Measurements from ENCODE around the gene SESN3. TPM values are rescaled to one million over a fixed set of nuclear protein-coding genes. Genes with fewer than 3 reads are reported as not detected.

The SESN3 gene
- total RNA-seq, 2 experiments from 2014 or later: 29.1 to 31.5 TPM

GRCh38 chr11:95163106-95163505 lies 67.9 kb downstream of the SESN3 start:
- ChIA-PET CTCF (interaction anchor here (0.9 to 14.7 kb wide), 4 partner anchors 8 to 541 kb away, joined by 3 to 362 read pairs (median 12); no protein-coding TSS in a partner anchor), POLR2A (no interaction called here)
- no peak overlapping the region for H3K4me3 Mint-ChIP-seq
- ATAC-seq (no peak), DNase-seq (no peak)
- H3K27ac Mint-ChIP-seq: no peak overlapping the region
- H3K9me3 Mint-ChIP-seq (ENCODE audit: insufficient read depth): no peaks in the 10 kb centered on the region
- H3K27me3 Mint-ChIP-seq (ENCODE audit: low read depth): no peaks in the 10 kb centered on the region
- H3K36me3 Mint-ChIP-seq (ENCODE audit: low read depth): peaks cover 10% of the 10 kb centered on the region
- H3K4me1 Mint-ChIP-seq (ENCODE audit: low read depth): peaks cover 18% of the 10 kb centered on the region

DNA sequence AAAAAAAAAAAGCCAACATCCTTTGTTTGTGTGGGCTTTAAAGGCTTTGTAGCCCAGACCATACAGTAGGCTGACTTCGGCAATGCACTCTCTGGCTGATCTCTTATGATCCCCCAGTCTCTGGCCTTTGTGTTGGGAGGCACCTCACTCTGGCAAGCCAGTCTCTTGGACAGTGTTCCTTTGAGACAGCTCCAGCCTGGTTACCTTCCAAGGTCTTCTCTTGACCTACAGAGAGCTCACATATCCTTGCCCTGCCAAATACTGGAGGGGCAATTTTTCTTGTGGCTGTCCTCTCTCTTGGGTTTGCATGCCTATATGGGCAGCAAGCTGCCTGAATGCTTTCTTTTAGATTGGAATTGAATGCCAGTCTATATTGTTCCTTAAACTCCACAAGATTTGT lies 69.8 kb downstream of the SESN3 start:
- DNase-seq (no peak), ATAC-seq (no peak)
- H3K4me3 Mint-ChIP-seq: no peak overlapping the region
- no peaks in the 10 kb centered on the region for H3K9me3 Mint-ChIP-seq (ENCODE audit: insufficient read depth)
- peaks cover 27% of the 10 kb centered on the region for H3K4me1 Mint-ChIP-seq (ENCODE audit: low read depth)
- peaks cover 10% of the 10 kb centered on the region for H3K36me3 Mint-ChIP-seq (ENCODE audit: low read depth)
- H3K27ac Mint-ChIP-seq: no peak overlapping the region
- no peaks in the 10 kb centered on the region for H3K27me3 Mint-ChIP-seq (ENCODE audit: low read depth)
- ChIA-PET POLR2A (no interaction called here), CTCF (interaction anchor here (3.4 to 14.7 kb wide), 3 partner anchors 9 to 599 kb away, joined by 11 to 362 read pairs (median 294); no protein-coding TSS in a partner anchor)

- Mint-ChIP-seq H3K9me3 (ENCODE audit: insufficient read depth) (no peaks in the 10 kb centered on the region), H3K36me3 (ENCODE audit: low read depth) (peaks cover 5% of the 10 kb centered on the region), H3K27me3 (ENCODE audit: low read depth) (no peaks in the 10 kb centered on the region), H3K27ac (peak overlapping the region; percentile 44), H3K4me1 (ENCODE audit: low read depth) (peaks cover 29% of the 10 kb centered on the region), H3K4me3 (no peak overlapping the region)
- ATAC-seq: peak; percentile 34
- DNase-seq: no peak
- ChIA-PET POLR2A (interaction anchor here (1.0 kb wide), 1 partner anchor 632 kb away, joined by 3 read pairs; the partner anchor contains the start of gene FAM76B), CTCF (interaction anchor here (1.1 to 14.7 kb wide), 7 partner anchors 21 to 633 kb away, joined by 3 to 362 read pairs (median 6); partner anchors contain the start of gene SESN3)
These were observed 73.2 kb downstream of the SESN3 start for GRCh38 chr11:95157824-95158223.

DNA sequence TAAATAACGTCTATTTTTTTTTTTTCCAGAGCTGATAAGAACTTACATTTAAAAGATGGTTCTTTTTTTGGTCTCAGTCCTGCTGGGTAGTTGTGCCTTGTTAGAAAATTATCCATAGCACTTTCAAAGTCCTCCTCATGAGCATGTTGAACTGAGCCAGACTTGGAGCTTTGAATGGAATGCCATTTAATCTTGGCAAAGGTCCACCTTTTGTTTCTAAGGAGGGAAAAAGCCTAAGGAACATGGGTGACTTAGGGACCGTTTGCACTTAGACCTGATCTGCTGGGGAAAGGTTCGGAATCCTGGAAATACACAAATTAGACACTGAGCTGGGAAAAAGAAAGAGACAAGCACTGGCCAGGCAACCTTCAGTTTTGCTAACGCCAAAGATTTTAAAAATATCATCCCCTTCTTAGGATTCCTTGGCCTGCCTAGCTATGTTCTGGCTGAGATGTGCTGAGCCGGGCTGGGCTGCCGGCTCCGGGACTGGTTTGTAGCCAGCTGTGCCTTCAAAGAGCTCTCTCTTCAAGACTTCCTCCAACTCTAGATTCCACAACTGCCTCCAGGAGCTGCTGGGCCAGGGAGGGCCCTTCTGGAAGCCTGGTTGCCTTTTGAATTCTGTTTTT lies 74.0 kb downstream of the SESN3 start:
- DNase-seq (no peak), ATAC-seq (no peak)
- POLR2A ChIA-PET: interaction anchor here (1.0 kb wide), 1 partner anchor 633 kb away, joined by 3 read pairs; the partner anchor contains the start of gene FAM76B
- Mint-ChIP-seq H3K4me1 (ENCODE audit: low read depth) (peaks cover 33% of the 10 kb centered on the region), H3K27ac (no peak overlapping the region), H3K36me3 (ENCODE audit: low read depth) (peaks cover 5% of the 10 kb centered on the region), H3K9me3 (ENCODE audit: insufficient read depth) (no peaks in the 10 kb centered on the region), H3K4me3 (no peak overlapping the region), H3K27me3 (ENCODE audit: low read depth) (no peaks in the 10 kb centered on the region)
- CTCF ChIA-PET: interaction anchor here (0.6 to 14.7 kb wide), 9 partner anchors 20 to 634 kb away, joined by 3 to 362 read pairs (median 4); partner anchors contain the start of genes ENDOD1 and SESN3

DNA sequence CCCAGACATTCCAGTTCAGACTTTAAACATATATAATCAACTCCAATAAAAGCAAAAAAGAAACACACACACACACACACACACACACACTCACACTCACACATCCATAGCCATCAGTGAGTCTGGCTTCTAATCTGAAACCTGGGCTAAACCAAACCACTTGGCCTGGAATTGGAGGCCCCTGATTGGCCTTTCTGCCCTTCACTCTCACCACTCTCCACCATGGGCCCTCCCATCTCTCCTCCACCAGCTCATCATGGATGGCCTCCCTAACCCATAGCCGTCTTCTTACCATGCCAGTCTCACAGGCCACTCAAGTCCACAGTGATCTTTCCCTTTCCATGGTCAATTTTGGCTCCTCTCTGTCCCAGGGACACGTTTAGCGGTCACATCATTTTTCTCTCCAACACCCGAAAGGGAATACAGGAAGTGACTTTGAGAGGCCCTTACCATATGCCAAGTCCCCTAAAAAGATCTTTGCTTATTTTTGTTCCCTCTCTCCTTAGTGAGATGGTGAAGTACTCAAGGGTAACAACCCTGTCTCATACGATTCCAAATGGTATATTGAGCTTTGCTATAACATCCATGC lies 74.8 kb downstream of the SESN3 start:
- Mint-ChIP-seq H3K4me1 (ENCODE audit: low read depth) (peaks cover 38% of the 10 kb centered on the region), H3K4me3 (no peak overlapping the region)

GRCh38 chr11:95155385-95155784 lies 75.6 kb downstream of the SESN3 start:
- Mint-ChIP-seq H3K36me3 (ENCODE audit: low read depth) (no peaks in the 10 kb centered on the region), H3K4me3 (no peak overlapping the region), H3K9me3 (ENCODE audit: insufficient read depth) (no peaks in the 10 kb centered on the region), H3K4me1 (ENCODE audit: low read depth) (peaks cover 38% of the 10 kb centered on the region), H3K27ac (no peak overlapping the region), H3K27me3 (ENCODE audit: low read depth) (no peaks in the 10 kb centered on the region)
- ChIA-PET CTCF (interaction anchor here (0.8 to 14.7 kb wide), 29 partner anchors 8 to 1239 kb away, joined by 3 to 362 read pairs (median 4); partner anchors contain the start of genes CEP57, ENDOD1, FAM76B and SESN3), POLR2A (interaction anchor here (0.6 to 5.8 kb wide), 4 partner anchors 11 to 634 kb away, joined by 3 to 37 read pairs (median 3); partner anchors contain the start of genes CEP57 and FAM76B)
- no peak for ATAC-seq
- DNase-seq: no peak

More for the DNA sequence above, 74.8 kb downstream of the SESN3 start:
- no peak for DNase-seq
- no peak for ATAC-seq
- no peak overlapping the region for H3K27ac Mint-ChIP-seq
- peaks cover under 1% of the 10 kb centered on the region for H3K36me3 Mint-ChIP-seq (ENCODE audit: low read depth)
- H3K27me3 Mint-ChIP-seq (ENCODE audit: low read depth): no peaks in the 10 kb centered on the region
- CTCF ChIA-PET: interaction anchor here (1.5 to 14.7 kb wide), 9 partner anchors 33 to 633 kb away, joined by 4 to 362 read pairs (median 72); partner anchors contain the start of genes CEP57, ENDOD1, FAM76B and SESN3
- H3K9me3 Mint-ChIP-seq (ENCODE audit: insufficient read depth): no peaks in the 10 kb centered on the region
- POLR2A ChIA-PET: interaction anchor here (0.6 kb wide), 1 partner anchor 553 kb away, joined by 3 read pairs; no protein-coding TSS in a partner anchor

DNA sequence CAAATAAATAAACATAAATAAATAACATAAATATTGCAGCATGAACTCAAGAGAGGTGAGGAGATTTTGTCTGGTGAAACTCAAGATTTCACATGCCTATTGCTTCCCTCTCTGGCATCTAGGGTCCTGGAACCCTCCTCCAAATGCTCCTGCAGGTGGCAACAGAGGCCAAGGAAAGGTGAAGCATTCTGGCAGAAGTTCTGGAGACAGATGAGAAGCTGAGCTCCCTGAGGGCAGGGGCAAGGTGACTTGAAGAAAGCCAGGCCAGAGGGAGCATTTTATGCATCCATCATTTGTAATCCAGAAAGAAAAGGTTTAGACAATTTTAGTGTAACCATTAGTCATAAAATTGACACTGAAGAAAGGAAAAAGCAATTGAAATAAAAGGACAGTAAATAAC lies 76.5 kb downstream of the SESN3 start:
- Mint-ChIP-seq H3K36me3 (ENCODE audit: low read depth) (no peaks in the 10 kb centered on the region), H3K9me3 (ENCODE audit: insufficient read depth) (no peaks in the 10 kb centered on the region), H3K27ac (no peak overlapping the region), H3K27me3 (ENCODE audit: low read depth) (no peaks in the 10 kb centered on the region), H3K4me3 (no peak overlapping the region), H3K4me1 (ENCODE audit: low read depth) (peaks cover 41% of the 10 kb centered on the region)
- CTCF ChIA-PET: interaction anchor here (0.7 to 14.7 kb wide), 37 partner anchors 9 to 1270 kb away, joined by 3 to 362 read pairs (median 4); partner anchors contain the start of genes CEP57, ENDOD1, FAM76B and SESN3
- POLR2A ChIA-PET: interaction anchor here (0.6 to 5.8 kb wide), 6 partner anchors 12 to 635 kb away, joined by 3 to 37 read pairs (median 3); partner anchors contain the start of genes CEP57 and FAM76B
- DNase-seq (peak; percentile 78), ATAC-seq (no peak)

DNA sequence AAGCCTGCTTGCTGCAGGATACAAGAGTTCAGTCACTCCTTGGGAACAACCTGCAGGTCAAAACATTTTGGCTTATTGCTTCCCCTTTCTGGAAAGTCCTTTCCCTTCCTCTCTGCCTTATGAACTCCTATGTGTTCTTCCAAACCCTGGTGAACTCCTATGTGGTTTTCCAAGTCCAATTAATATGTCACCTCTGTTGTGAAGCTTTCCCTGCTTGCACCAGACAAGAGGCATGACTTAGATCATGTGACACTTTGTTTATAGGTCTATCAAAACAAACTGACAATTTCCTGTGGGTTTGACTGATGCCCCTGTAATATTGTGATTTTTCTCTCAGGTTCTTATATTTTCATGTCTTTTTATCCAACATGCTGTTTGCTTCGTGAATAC lies 77.2 kb downstream of the SESN3 start:
- peak overlapping the region; percentile 82 for H3K4me3 Mint-ChIP-seq
- no peaks in the 10 kb centered on the region for H3K36me3 Mint-ChIP-seq (ENCODE audit: low read depth)
- peaks cover 3% of the 10 kb centered on the region for H3K27me3 Mint-ChIP-seq (ENCODE audit: low read depth)
- H3K27ac Mint-ChIP-seq: peak overlapping the region; percentile 90
- H3K4me1 Mint-ChIP-seq (ENCODE audit: low read depth): peaks cover 41% of the 10 kb centered on the region
- DNase-seq (no peak), ATAC-seq (no peak)
- no peaks in the 10 kb centered on the region for H3K9me3 Mint-ChIP-seq (ENCODE audit: insufficient read depth)
- ChIA-PET CTCF (interaction anchor here (1.1 to 14.7 kb wide), 29 partner anchors 10 to 1271 kb away, joined by 3 to 362 read pairs (median 5); partner anchors contain the start of genes CEP57, ENDOD1, FAM76B and SESN3), POLR2A (interaction anchor here (0.6 to 5.8 kb wide), 5 partner anchors 78 to 636 kb away, joined by 3 to 37 read pairs (median 3); partner anchors contain the start of genes CEP57 and FAM76B)

DNA sequence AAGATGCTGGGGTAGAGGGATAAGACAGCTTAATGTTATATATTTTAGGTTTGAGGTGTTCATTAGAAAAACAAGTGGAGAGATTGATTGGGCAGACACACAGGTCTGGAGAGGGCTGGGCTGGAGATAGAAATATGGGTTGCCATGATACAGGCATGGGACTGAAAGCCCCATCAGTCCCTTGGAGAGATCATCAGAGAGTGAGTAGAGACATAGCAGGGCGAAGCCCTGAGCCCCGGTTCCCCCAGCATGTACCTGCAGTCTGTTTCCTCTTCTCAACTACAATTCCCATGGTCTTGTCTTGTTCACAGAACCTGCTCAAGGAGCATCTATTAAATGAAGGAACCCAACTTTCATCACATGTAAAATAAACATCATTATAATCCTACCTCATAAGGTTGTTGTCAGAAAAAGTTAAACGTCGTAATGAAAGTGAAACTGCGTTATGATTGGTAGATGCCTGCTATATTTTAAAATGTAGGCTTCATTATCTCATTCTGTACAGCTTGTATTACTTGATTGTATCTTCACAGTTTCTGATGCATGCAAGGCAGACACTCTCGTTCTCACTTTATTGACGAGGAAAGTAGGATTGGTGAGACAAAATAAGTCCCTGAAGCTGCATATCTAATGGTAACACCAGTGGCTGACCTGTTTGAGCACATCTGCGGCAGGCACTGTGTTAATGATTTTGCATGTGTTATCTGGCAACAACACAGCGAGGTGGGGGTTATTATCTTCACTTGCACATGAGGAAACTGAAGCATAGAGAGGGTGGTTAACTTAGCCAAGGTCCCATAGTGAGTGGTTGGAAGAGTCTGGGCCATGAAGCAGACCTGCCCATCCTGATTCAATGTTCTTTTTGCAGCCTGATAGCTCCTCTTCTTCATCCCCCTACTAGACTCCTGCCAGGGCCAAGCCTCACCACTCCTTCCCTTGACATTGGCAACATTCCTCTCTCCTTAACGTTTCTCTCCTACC lies 77.8 kb downstream of the SESN3 start:
- H3K27ac Mint-ChIP-seq: peak overlapping the region; percentile 90
- peak overlapping the region; percentile 82 for H3K4me3 Mint-ChIP-seq
- no peak for ATAC-seq
- H3K36me3 Mint-ChIP-seq (ENCODE audit: low read depth): no peaks in the 10 kb centered on the region
- ChIA-PET CTCF (interaction anchor here (0.6 to 14.7 kb wide), 36 partner anchors 9 to 1272 kb away, joined by 3 to 362 read pairs (median 6); partner anchors contain the start of genes CEP57, CWC15, ENDOD1 and FAM76B), POLR2A (interaction anchor here (0.6 to 5.8 kb wide), 6 partner anchors 78 to 637 kb away, joined by 3 to 37 read pairs (median 6); partner anchors contain the start of genes CEP57, FAM76B, SESN3 and SRSF8)
- H3K9me3 Mint-ChIP-seq (ENCODE audit: insufficient read depth): no peaks in the 10 kb centered on the region
- peaks cover 38% of the 10 kb centered on the region for H3K4me1 Mint-ChIP-seq (ENCODE audit: low read depth)
- H3K27me3 Mint-ChIP-seq (ENCODE audit: low read depth): peaks cover 3% of the 10 kb centered on the region
- DNase-seq: peak; percentile 46

DNA sequence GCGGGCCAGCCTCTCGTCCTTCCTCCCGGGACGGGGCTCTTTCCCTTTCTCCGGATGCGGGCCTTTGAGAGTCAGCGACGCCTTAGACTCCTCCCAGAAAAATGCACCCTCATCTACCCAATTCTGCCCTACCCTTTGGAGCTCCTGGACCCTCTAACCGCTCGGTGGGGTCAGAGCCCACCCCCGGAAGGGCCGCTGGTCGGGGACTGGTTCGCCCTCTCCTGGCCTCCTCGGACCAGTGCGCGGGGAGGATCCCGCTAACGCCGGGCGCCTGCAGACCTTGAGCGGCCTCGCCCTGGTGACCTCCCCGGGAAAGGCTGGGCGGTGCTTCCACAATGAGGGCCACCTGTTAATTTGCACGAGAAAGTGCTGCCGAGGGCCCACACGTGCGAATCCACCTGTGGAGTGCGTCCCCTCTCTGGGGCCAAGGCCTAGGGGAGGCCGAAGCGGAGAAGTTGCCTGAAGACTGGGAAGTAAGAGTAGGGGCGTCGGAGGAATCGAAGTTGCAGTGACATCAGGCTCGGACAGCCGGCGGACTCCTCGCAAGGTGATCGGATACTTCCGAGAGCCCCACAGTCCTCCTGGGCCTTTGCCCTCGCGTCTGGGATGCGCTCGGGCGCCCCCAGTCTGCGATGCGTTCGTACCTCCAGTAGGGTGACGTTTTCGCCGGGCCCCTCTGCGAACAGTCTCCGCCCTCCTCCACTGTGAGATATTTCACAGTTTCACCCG lies 79.9 kb downstream of the SESN3 start:
- Mint-ChIP-seq H3K27ac (peak overlapping the region; percentile 91), H3K36me3 (ENCODE audit: low read depth) (no peaks in the 10 kb centered on the region), H3K4me3 (peak overlapping the region; percentile 82), H3K27me3 (ENCODE audit: low read depth) (peaks cover 7% of the 10 kb centered on the region), H3K9me3 (ENCODE audit: insufficient read depth) (no peaks in the 10 kb centered on the region), H3K4me1 (ENCODE audit: low read depth) (peaks cover 38% of the 10 kb centered on the region)
- ATAC-seq (peak; percentile 96), DNase-seq (peak; percentile 96)
- ChIA-PET CTCF (interaction anchor here (0.5 to 14.7 kb wide), 40 partner anchors 9 to 1192 kb away, joined by 3 to 362 read pairs (median 6); partner anchors contain the start of genes CEP57, CWC15, ENDOD1 and FAM76B), POLR2A (interaction anchor here (0.7 to 5.8 kb wide), 11 partner anchors 54 to 1238 kb away, joined by 3 to 37 read pairs (median 4); partner anchors contain the start of genes CCDC82, CEP57, ENDOD1 and FAM76B)

All from activated CD8-positive, alpha-beta T cell treated with anti-CD3 and anti-CD28 coated beads, Interleukin-2, amount 10 ng/mL, durations not matched to agents 7 days and 5 days (primary cell).